H1 (cell line): Measurements from ENCODE around the gene PRKAG3.

Source experiments
- CTCF ChIP-seq, 3 experiments: IDR thresholded peaks; 1 replicate in 2 of 3; 2 replicates in 1 of 3; pipeline versions ENCODE4 v1.5.1 to v1.6.1; 2011; ENCODE audit warnings: low read length in 3 of 3, mild to moderate bottlenecking in 3 of 3, inconsistent platforms in 2 of 3, low read depth in 1 of 3, moderate library complexity in 1 of 3; ENCODE audit not compliant: insufficient read depth in 1 of 3; ENCODE audit errors: control extremely low read depth in 1 of 3
- KDM1A ChIP-seq: fragments of 200-600, 300-600 bp; sonication (generic); IDR thresholded peaks from 2 replicates; pipeline ENCODE4 v1.7.1; 2016; ENCODE audit warnings: mild to moderate bottlenecking, low read length, borderline replicate concordance
- RAD21 ChIP-seq, 2 experiments: IDR thresholded peaks in 1 of 2; conservative IDR thresholded peaks in 1 of 2; 2 replicates each; pipeline ENCODE4 v1.6.1; 2011; ENCODE audit warnings: low read depth in 2 of 2, low read length in 2 of 2, improper control_type of control experiment in 1 of 2, inconsistent platforms in 1 of 2, mild to moderate bottlenecking in 1 of 2, moderate library complexity in 1 of 2

DNA sequence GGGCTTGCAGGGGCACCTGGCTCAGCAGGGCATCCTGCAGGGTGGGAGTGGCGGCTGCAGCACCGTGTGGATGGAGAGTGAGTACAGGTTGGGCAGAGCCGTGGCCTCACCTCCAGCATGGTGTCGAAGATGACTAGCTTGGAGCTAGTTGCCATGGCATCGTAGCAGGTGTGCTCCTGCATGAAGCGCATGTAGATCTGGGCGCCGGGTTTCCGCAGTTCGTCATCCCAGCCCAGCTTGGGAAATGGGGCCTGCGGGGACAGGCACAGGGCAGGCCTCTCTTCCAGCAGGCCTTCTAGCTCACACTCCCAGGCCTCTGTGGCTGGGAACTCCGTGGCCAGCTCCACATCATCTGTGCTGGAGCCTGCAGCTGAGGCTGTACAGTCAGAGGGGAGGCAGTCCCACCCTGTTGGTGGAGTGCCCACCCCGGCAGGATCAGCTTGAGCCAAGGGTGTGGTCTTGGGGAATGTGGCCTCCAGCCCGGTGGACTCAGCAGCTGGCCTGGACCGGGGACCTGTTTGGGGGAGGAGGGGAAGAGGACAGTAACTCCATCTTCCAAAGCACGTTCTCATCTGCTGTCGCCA is 1.6 kb downstream of the PRKAG3 start:
- TF ChIP-seq CTCF (IDR thresholded peaks at IDR 0.05; ENCODE audit: control extremely low read depth in 1 of 3, insufficient read depth in 1 of 3, low read depth in 1 of 3, low read length in 3 of 3) = no peak
- no peak for TF ChIP-seq RAD21 (IDR thresholded peaks at IDR 0.05 in 1 of 2, conservative IDR thresholded peaks at IDR 0.05 in 1 of 2; ENCODE audit: low read depth in 2 of 2, low read length in 2 of 2)
- TF ChIP-seq KDM1A = no peak
